Measurements from ENCODE around the gene PKP1.

The PKP1 gene

DNA sequence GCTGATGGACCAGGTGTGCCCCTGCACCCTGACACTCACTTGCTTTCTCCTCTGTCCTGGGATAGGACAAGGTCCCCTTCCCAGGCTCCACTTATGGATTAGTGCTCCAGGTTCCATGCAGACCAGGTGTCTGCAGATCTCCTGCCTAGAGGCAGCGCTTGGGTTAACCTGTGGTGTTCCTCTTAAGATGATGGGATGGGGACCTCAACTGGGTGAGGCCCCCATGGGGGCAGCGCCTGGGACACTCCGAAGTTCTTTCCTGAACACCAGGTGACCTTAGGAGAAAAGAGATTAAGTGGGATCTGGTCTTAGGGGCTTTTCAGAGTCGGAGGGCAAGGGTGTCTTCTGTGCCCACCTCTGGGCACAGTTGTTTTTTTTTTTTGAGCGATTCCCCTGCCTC, 72.9 kb downstream of the PKP1 start:
- no peak for DNase-seq

DNA sequence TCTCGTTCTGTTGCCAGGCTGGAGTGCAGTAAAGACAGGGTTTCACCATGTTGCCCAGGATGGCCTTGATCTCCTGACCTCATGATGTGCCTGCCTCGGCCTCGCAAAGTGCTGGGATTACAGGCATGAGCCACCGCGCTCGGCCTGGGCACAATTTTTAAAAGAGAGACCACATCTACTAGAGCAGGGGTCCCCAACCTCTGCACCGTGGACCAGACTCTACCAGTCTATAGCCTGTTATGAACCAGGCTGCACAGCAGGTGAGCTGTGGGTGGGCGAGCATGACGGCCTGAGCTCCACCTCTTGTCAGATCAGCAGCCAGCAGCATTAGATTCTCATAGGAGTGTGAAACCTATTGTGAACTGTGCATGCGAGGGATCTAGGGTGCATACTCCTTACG, 73.4 kb downstream of the PKP1 start:
- DNase-seq = no peak

DNA sequence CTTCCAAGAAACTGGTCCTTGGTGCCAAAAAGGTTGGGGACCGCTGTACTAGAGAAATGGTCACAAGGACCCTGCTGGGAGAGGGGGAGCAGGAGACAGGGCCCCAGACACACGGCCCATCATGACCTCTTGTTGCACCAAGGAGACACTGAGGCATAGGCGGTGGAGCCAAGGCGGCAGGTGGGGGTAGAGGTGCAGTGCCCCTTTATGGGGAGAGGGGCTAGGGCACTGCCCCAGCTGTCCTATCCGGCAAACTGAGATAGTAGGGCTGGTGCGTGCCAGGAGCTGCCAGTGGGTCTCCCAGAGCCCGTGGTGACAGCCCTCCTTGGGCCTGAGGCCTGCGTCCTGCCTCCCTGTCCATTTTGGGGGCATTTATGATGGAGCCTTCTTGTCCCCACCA, 73.9 kb downstream of the PKP1 start:
- no peak for DNase-seq

DNA sequence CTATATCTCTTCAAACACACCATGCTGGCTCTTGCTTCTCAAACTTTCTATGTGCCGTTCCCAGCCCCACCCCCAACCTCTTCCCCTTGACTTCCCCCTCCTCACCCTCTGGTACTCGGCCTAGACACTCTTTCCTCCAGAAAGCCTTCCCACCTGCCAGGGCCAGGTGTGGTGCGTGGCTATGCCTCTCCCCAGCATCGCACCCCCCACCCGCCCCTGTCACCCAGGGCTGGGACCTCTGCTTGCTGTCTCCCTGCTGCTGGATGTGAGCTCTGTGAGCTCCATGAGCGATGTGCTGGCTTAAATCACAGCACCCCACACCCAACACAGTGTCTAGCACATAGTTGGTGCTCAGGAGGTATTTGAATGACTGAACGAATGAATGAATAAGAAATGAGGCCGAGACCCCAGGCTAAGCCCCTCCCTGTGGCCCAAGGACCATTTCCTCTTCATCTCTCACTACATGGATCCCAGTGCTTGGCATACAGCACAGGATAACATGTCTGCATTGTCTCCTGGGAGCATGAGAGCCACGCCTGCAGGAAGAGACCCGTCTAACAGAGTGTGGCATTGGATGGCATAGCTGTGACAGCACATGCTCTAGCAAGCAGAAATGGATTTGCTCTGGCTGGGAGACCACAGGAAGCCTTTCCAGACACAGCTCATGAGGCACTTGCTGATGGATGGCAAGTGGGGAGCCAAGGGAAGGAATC, 74.5 kb downstream of the PKP1 start:
- no peak for DNase-seq

DNA sequence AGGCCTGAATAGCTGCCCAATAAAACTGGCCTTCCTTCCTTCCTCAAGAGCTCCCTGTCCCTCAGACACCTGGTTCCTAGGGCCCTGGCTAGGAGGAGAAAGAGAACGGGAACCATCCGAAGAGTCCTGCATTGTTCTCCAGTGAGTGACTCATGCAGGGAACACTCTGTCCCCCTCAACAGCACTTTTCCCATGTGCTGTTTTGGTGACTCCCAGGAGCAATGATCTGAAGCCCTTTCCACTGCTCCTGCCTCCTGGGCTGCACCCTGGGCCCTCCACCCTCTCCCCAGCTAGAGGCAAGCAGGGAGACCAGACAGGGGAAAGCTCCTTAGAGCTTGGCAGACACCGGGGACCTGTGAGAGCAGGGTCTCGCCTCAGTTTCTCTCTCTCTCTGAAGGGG, 75.3 kb downstream of the PKP1 start:
- no peak for DNase-seq

DNA sequence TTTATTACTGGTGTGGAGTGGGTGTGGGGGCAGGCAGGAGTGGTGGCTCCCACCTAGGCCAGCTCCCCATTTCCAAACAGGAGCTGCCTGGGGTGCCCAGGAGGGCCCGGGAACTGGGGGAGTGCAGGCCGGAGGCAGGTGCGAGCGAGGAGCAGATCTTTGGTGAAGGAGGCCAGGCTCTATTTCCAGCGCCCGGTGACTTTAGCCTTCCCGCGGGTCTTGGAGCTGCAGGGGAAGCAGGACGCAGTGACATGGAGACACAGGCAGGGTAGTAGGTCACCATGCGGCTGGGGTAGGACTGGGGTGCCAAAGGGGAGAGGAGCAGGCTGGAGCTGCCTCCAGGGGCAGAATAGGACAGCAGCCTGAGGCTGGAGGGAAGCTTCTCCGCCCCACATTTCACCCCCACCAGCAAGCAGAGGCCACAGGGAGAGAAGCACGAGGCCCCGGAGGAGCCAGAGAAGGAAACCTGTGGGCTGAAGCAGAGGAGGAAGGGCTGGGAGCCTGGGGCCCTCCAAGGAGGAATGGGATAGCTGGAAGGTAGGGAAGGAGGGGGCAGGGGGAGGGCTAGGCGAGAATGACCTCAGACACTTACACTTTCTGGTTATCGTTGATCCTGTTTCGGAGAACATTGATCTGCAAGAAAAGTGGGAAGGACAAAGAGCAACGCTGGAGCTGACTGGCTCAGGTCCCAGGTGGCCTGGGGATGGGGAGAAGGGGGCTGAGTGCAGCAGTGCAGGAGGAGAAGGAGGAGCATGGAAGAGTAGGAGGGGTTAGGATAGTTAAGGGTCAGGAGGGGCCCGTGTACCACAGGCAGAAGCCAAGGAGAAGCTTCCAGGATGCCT, 75.9 kb downstream of the PKP1 start:
- DNase-seq = no peak

DNA sequence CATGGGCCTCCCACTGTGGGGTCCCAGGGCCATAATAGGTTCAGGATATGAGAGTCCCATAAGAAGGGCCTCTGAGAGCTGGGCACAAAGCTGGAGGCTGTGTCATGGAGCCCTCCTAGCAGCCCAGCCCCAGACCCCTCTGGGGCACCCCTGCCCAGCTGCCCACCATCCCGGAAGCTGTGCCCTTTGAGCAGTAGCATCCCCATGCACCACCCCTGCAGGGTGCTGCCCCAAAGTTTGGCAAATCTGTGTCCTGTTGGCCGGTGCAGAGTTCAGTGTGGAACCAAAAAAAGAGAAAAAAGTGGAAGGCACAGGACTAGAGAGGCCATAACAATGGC, 76.5 kb downstream of the PKP1 start:
- DNase-seq = no peak

DNA sequence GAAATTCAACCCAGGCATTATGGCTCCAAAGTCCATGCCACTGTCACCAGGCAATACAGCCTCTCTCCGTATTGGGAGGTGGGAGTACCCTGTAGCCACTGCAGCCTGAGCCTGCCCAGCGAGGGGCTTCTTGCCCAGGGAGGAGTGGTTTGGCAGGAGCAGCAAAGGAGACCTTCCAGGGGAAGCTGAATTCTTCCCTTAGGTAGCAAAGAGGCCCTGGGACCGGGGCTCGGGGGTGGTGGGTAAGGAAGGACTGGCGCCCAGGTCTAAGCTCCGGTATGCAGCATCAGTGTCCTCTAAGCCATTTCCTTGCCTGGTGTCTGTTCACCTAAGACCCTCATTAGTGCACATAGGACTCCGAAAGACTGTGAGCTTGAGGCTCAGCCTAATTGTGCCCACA, 77.2 kb downstream of the PKP1 start:
- no peak for DNase-seq

DNA sequence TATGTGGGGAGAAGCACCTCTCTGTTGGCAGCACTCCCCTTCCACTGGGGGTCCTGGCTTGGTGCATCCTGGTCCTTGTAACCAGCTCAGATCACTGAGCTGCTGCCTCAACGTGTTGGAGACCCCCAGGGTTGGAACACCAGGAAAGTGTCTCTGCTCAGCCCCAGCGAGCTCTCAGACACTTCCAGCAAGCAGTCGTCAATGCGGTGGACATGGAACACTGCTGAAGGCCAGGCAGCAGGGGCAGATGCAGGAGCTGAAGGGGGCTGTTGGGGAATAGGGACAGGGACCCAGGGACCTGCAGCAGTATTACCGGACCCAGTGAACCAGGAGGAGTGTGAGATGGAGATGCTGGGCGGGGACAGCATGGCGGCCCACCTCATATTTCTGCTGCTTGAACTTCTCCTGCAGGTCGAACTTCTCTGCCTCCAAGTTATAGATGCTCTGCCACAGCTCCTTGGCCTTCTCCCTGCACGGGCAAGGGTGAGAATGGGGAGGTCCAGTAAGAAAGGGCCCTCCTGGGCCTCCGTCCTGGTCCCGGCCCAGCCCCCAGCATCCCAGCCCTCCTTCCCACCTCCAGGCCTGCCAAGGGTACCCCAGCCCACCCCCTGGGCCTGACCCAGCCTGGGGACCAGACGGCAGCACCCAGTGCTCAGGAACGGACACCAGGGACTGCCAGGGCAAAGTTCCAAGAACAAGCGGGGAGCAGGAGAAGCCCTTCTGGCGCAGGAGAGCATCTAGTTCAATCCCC, 77.8 kb downstream of the PKP1 start:
- DNase-seq = no peak

DNA sequence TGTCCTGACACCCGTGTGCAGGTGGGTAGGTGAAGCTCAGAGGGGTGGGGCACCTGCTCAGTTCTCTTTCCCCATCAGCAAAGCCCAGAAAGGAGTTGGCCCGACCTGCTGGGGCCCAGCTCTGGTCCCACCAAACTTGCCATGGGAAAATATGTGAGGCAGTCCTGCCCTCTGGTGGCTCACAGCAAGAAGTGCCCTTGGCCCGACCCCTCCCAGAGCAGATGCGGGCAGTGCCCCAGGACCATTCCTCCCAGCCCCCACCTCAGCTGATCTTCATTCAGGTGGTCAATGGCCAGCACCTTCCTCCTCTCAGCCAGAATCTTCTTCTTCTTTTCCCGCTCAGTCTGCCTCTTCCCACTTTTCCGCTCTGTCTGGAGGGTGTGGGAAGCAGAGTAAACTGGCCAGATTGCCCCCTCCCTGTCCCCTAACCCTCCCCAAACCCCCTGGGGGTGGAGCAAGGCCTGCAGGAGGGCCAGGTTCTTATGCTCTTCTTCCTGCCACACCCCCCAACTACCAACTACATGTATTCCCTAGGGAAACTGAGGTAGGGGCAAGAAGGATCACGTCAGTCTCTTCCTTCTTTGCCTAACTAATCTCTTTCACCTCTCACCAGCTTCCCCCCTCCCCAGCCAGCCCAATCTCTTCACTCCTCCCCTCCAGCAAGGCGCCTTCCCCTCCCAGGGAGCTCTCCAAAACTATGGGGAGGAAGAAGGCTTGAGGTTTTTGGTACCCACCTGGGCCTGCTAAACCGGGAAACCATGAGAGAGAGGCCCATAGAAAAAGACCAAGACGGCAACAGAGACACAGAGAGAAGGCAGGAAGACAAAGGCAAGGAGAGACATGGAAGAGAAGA, 78.6 kb downstream of the PKP1 start:
- DNase-seq = no peak

DNA sequence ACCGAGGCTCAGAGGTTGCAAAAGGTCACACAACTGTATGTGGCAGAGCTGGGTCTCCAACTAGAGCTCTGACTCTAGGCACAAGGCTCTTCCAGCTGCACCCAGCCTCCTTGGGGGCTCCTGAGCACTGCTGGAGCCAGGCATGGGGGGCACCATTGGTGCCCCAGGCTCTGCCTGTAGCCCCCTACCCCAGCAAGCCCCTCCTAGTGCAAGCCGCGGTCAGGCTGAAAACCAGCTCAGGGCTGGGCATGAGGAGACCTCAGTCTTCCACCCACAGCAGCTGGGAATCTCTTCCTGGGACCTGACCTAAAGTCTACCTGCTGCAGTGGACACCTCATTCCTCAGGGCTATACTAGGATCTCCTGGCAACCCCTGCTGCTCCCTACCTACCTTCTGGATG, 79.6 kb downstream of the PKP1 start:
- DNase-seq = no peak

DNA sequence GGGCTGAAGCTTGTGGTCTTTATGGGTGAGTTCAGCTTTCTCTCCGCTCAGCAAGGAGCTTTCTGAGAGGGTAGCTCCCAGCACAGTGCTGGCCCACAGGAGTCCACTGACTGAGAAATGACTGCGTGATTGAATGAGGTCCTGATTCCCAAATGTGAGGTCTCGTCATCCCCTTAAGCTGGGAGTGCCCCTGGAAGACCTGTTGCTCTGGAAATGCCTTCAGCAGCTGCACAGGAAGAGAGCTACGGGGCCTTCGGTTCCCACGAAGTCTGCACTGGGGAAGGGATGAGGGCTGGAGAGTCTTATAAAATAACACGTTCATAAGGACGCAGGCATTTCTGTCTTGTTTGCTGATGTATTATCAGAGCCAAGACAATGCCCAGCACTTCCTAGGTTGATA, 80.2 kb downstream of the PKP1 start:
- DNase-seq = no peak

DNA sequence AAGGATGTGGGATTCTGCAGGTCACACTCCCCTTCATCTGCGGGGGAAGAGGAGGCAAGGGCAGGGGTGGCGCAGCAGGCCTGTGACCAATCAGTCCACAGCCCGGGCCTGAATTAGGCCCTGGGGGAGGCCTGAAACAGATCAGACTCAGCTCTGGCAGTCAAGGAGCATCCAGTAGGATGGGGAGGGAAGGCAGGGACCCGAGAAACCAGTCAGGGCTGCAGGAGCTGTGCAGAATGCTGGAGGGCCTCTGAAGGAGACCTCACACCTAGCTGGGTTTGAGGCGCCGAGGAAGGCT, 81.5 kb downstream of the PKP1 start:
- no peak for DNase-seq

DNA sequence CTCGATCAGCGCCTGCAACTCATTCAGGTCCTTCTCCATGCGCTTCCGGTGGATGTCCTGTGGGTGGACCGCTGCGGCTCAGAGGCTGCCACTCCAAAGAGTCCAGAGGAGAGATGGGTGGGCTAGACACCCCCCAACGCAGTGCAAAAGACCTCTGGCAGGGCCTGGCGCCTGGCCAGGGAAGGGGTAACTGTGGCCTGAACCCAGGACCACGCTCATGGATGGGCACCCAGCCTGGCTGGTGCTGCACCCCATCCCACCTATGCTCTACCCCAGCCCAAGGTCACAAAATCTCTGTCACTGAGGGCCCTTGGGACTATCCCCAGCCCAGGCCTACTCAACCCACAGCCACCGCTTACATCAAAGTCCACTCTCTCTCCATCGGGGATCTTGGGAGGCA, 81.9 kb downstream of the PKP1 start:
- no peak for DNase-seq

DNA sequence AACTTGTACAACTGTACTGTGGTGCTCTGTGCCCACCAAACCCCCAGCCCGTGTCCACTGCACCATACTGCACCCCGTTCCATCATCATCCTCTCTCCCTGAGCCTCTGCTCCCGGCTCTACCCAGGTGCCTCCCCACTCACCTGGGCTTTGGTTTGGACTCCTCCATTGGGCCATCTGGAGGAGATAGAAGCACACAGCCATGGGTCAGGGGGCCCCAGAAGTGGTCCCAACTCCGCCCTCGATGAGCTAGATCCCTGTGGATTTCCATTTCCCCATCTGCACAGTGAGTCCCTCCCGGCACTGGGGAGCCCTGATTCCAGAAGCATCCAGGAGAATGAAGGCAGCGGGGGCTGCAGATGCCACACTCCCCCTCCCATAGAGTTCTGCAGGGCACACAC, 83.4 kb downstream of the PKP1 start:
- no peak for DNase-seq

DNA sequence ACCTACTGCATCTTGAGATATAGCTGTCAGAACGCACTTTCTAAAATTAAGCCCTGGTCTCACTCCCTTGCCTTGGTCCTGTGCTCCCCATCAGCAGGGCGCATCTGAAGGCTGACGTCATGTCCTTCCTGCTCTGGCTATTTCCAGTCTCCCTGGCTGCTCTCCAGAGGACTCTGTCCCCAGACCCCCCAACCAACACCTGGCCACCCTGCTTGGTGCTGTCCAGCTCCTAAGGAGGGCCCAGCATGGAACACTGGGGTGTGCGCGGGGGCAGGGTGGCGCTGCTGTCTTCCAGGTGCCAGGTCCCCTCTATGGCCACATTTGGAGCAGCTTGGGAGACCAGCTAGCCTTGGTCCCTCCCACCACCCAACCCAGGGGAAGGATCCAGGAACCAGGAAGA, 85.9 kb downstream of the PKP1 start:
- no peak for DNase-seq

DNA sequence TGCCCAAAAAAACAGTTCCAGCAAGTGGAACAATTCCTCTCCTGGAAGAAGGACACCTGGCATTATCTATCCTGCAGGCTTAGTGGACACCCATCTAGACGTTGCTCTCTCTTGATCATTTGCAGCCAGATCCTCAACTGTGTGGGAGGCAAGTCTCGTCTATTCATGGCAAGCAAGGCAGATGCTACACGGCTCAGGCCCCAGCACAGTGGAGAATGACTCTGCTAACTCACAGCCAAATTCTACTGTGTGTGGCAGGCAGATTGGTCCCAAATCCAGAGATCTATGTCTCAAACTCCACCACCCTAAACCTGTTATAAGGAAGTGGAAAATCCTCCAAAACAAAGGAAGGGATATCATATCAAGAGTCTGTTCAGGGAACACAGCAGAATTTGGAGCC, 87.2 kb downstream of the PKP1 start:
- no peak for DNase-seq

DNA sequence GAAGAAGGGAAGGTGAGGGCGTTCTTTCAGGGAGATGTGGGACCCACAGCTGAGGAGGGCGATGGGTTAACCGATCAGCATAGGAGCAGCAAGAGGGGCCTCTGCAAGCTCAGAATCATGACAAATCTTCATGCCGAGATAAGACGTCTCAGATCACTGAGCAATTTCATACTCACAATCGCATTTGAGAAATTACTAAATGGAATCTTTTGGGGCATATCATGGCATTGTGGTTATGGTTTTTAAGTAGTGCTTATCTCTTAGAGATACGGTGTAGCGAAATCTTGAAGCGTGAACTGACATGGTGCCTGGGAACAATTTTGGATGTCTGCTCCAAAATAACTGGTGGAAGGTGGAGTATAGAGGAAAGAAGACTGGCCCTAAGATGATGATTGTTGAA, 88.0 kb downstream of the PKP1 start:
- DNase-seq = no peak

DNA sequence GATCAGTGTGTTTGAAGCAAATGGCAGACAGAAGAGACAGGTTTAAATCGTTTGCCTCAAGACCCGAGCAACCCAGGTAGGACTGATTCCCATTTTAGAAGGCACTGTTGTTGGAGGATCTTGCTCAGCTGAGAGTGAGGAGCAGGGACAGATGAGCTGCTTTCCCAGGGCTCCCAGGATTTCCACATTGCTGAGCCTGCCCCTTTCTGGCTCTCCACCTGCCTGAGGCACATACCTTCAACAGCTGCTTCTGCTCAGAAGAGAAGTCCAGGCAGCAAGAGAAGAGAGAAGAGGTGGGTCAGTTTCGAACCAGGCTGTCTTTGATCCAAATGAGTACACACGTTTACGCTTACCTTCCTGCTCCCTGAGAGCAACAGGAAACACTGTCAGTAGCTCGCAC, 88.5 kb downstream of the PKP1 start:
- DNase-seq = no peak

DNA sequence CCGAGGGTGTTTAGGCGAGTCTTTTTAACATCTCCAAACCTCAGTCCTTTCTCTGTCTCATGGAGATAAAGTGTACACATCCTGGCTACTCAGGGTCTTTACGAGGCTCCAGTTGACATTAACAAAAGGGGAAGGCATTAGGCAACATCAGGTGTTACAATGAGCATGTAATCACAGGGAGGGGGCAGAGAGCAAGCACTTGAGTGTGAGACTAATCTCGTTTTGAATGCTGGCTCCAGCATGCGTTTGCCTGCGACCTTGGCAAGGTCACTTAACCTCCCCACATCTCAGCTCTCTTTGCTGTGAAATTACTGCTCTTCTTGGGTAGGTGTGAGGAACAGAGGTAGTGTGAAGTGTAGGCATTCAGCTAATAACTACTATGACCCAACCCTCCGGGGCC, 91.1 kb downstream of the PKP1 start:
- DNase-seq = no peak

DNA sequence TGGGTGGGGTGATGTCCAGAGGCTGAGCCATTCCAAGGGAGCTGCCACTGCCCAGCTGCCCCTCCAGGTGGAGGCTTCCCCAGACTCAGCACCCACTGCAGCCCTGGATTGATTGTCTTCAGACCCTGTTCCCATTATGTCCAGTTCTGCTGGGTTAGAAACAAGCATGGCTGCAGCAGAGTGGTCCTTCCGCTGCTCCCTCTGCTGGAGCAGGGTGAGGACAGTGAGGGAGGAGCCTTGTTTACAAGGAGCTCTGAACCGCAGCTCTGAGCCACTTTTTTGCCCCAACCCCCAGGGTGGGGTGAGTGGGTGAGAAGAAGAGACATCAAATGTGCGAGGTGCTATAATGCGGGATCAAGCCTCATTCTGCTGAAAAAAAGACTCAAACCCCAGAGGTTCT, 91.9 kb downstream of the PKP1 start:
- DNase-seq = no peak

DNA sequence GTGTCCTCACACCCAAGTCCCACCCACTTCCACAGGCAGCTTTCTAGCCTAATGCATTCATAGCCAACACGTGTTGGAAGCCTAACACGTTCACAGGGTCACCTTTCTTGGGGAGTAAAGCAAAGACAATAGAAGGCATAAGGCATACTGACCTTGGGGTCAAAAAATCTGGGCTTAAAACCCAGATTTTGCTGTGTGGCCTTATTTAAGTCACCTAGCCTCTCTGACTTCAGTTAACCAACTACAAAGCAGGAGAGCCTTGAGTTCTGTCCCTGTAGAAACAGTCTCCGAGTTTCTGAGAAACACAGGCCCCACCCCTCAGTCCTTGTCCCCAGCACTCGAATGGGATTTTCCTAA, 92.8 kb downstream of the PKP1 start:
- no peak for DNase-seq
